G401 (cell line): ENCODE data around the gene ACAD11. TPM values are rescaled to one million over a fixed set of nuclear protein-coding genes. Genes with fewer than 3 reads are reported as not detected.
"Not testable (repeated sequence)": the region's sequence is repeated elsewhere in the genome, so short reads cannot be mapped to it uniquely, and the experiment has no call there.

Experiments used
- DNase-seq: peaks from one replicate; pipeline ENCODE4 v3.0.0-alpha.2; 2015; ENCODE audit warnings: low spot score
- in situ Hi-C: cut with HindIII; loops from 2 replicates; pipeline ENCODE4 v1.10.0; 2016; ENCODE audit warnings: low sequenced_read_pairs, mixed read lengths
- total RNA-seq: library from RNA; depleted of rRNA; stranded (reverse); fragments of >200 nt; shearing (Covaris generic); gene quantifications from 2 replicates; pipeline ENCODE4 v1.2.3, GENCODE V29; 2014

ACAD11 gene
- total RNA-seq, 1 experiment from 2014 or later = 16.8 TPM

DNA sequence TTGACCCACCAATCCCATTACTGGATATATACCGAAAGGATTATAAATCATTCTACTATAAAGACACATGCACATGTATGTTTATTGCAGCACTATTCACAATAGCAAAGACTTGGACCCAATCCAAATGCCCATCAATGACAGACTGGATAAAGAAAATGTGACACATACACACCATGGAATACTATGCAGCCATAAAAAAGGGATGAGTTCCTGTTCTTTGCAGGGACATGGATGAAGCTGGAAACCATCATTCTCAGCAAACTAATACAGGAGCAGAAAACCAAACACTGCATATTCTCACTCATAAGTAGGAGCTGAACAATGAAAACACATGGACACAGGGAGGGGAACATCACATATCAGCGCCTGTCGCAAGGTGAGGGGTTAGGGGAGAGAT, 44.3 kb downstream of the ACAD11 start:
- in situ Hi-C loops, DNase-seq: not testable (repeated sequence)

DNA sequence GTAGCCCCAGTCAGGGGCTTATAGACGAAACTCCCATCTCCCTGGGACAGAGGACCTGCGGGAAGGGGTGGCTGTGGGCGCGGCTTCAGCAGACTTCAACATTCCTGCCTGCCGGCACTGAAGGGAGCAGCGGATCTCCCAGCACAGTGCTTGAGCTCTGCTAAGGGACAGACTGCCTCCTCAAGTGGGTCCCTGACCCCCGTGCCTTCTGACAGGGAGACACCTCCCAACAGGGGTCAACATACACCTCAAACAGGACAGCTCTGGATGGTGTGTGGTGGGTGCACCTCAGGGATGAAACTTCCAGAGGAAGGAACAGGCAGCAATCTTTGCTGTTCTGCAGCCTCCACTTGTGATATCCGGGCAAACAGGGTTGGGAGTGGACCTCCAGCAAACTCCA, 53.0 kb downstream of the ACAD11 start:
- not testable (repeated sequence) for DNase-seq

GRCh38 chr3:132606085-132606484, 53.5 kb downstream of the ACAD11 start:
- DNase-seq = no peak
- in situ Hi-C loops = no loop called here

More for the DNA sequence above, 53.0 kb downstream of the ACAD11 start:
- in situ Hi-C loops = not testable (repeated sequence)

- in situ Hi-C loops = no loop called here
- no peak for DNase-seq
These were observed 54.2 kb downstream of the ACAD11 start for GRCh38 chr3:132605374-132605792.

DNA sequence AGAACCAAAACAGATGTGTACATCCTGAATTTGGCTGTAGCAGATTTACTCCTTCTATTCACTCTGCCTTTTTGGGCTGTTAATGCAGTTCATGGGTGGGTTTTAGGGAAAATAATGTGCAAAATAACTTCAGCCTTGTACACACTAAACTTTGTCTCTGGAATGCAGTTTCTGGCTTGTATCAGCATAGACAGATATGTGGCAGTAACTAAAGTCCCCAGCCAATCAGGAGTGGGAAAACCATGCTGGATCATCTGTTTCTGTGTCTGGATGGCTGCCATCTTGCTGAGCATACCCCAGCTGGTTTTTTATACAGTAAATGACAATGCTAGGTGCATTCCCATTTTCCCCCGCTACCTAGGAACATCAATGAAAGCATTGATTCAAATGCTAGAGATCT, 59.0 kb downstream of the ACAD11 start:
- in situ Hi-C loops, DNase-seq: not testable (repeated sequence)

GRCh38 chr3:132598181-132598580, 61.4 kb downstream of the ACAD11 start:
- in situ Hi-C loops = no loop called here
- no peak for DNase-seq

DNA sequence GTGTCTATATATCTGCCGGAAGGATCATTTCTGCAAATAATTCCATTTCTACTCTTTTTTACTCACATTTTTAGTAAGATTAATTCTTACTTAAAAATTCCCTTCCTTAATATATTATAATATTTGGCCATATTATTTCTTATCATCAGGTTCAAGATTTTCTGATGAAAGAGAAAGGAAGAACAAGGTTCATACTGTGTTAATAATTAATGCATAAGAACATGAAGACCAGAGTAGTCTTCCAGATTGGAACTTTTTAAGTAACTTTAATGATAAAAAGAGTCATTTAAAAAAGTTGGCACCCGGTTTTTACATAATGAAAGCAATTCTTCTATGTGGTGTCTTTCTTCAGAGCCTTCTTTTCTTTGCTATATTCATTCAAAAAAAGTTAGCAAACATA, 61.9 kb downstream of the ACAD11 start:
- no peak for DNase-seq
- in situ Hi-C loops = no loop called here

GRCh38 chr3:132596816-132597433, 62.7 kb downstream of the ACAD11 start, which contains the start of gene ACKR4:
Gene ACKR4 (plus strand): TSS chr3:132597270. CDS start chr3:132600398, 3,128 bp downstream.
- no peak for DNase-seq
- in situ Hi-C loops = no loop called here

GRCh38 chr3:132596326-132596725, 63.3 kb downstream of the ACAD11 start:
- in situ Hi-C loops = no loop called here

GRCh38 chr3:132595014-132595413, 64.6 kb downstream of the ACAD11 start:
- in situ Hi-C loops = no loop called here
- DNase-seq = no peak

More at GRCh38 chr3:132596326-132596725, 63.3 kb downstream of the ACAD11 start:
- no peak for DNase-seq

DNA sequence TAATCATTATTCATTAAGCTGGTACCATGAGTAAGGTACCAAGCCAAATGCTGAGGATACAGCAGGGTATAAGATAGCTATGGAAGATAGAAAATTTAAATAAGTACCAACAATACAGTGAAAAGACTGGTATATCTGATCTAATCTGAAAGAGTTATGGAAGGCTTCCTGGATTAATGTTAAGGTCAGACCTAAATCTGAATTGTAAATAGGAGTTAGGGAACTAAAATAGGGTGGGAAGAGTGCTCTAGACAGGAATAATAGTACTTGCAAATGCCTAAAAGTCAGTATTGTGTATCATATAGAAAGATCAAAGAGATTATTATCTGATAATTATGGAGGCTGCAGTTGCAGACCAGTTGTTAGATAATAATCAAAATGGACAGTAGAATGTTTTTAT, 65.1 kb downstream of the ACAD11 start:
- in situ Hi-C loops = no loop called here
- no peak for DNase-seq

- no peak for DNase-seq
- in situ Hi-C loops = no loop called here
These were observed 65.7 kb downstream of the ACAD11 start for GRCh38 chr3:132593947-132594323.

GRCh38 chr3:132593241-132593946, 66.2 kb downstream of the ACAD11 start:
- no peak for DNase-seq
- in situ Hi-C loops = no loop called here

DNA sequence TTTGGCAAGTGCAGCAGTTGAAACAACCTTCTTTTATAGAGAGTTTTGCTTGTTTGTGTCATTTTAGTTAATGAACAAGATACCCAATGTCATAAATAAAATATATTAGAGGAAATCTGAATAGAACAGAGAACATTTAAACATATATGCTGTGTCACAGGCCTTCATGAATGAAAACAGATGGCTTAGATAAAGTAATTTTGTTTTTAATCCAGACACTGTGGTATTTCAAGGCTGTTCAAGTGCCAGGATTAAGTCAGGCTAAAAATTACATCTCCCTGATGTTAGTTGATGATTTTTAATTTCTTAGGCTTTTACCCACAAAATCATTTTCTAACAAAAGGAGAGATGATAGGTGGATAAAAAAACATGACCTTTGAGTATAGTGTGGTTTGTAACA, 67.4 kb downstream of the ACAD11 start:
- no peak for DNase-seq
- in situ Hi-C loops = no loop called here

- in situ Hi-C loops = no loop called here
- no peak for DNase-seq
These were observed 72.2 kb downstream of the ACAD11 start for GRCh38 chr3:132587401-132587800.

DNA sequence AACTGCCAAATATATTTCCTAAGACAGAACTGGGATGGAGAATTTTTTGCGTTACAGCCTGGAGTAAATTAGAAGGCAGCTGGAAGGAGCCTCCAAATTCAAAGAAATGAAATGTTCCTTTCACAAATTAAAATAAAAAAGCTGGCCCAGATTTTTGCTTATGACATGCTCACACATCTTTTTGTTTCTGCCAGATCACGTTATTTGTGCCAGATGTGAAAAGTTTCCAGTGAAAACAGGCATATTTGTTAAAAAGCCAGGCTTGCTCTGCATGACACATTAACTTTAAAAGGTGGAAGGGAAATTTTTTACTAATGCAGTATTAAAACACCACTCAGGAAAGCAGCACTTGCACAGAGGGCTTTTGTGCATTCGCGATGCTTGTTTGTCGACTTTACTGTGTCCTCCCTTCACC, 85.8 kb downstream of the ACAD11 start:
- in situ Hi-C loops = no loop called here
- DNase-seq = no peak

GRCh38 chr3:132570016-132570415, 89.6 kb downstream of the ACAD11 start:
- in situ Hi-C loops = no loop called here
- DNase-seq = no peak

DNA sequence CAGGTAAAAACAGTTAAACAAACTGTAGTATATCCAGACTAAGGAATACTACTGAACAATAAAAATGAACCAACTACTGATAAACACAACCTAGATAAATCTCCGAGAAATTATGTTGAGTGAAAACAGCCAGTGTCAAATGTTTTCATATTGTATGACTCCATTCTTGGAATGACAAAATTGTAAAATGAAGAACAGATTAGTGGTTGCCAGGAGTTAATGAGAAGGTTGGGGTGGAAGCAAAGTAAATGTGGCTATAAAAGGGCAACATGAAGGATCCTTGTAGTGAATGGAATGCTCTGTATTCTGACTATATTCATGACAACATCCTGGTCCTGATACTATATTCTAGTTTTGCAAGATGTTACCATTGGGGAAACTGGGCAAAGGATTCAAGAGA, 90.0 kb downstream of the ACAD11 start:
- in situ Hi-C loops = no loop called here
- no peak for DNase-seq

DNA sequence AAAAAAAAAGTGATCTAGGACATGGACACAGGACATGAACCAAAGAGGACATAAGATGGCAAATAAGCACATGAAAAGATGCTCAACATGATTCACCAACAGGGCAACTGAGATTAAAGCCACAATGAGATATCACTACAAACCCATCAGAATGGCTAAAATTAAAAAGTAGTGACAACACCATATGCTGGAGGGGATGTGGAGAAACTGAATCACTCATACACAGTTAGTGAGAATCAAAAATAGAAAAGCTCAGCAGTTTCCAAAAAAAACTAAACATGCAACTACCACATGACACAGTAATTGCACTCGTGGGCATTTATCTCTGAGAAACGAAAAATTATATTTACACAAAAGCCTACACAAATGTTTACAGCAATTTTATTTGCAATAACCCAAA, 90.5 kb downstream of the ACAD11 start:
- no peak for DNase-seq
- in situ Hi-C loops = no loop called here

- no peak for DNase-seq
- in situ Hi-C loops = no loop called here
These were observed 91.2 kb downstream of the ACAD11 start for GRCh38 chr3:132568422-132568821.

- in situ Hi-C loops = no loop called here
- no peak for DNase-seq
These were observed 95.5 kb downstream of the ACAD11 start for GRCh38 chr3:132564070-132564465.
